IPS-NIHi7 (cell line): Measurements from ENCODE around the gene MGMT.

Experiments used
- DNase-seq: peaks from one replicate; pipeline ENCODE4 v3.0.0; 2012; ENCODE audit warnings: mixed read lengths; ENCODE audit errors: extremely low spot score

Gene MGMT

DNA sequence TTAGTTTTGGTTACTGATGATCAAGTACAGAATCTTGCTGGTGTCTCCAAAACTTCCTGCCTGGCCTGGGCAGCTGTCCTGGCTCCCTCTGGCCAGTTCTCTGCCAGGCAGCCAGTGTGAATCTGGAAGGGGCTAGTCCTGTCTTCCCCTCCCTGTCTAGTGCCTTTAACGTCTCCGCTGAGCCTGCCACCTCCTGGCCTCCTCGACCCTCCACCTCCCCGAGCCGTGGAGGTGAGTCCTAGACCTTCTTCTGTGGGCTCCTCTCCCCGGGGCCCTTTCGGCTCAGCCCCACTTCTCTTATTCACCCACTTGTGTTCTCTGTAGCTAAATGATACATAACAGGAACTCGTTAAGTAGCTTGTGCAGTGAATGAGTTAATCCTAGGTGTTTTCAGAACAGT lies 218.2 kb downstream of the MGMT start:
- no peak for DNase-seq

DNA sequence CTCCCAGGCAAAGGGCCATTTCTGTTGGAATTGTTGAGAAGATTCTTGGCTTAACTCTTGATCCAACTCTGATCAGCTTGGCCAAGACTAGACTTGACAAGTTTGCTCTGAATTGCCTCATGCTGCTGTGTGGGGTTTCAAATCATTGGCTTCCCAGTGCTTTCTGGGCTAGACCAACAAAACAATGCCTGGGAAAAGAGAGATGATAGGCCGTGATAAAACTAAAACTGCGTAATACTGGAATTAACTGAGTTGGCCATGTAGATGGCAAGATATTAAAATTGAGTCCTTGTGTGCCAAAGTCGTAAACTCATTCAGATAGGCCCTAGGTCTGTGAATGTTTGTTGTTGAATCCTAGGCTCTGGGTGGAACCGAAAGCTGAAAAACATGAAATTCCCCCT lies 222.6 kb downstream of the MGMT start:
- no peak for DNase-seq

DNA sequence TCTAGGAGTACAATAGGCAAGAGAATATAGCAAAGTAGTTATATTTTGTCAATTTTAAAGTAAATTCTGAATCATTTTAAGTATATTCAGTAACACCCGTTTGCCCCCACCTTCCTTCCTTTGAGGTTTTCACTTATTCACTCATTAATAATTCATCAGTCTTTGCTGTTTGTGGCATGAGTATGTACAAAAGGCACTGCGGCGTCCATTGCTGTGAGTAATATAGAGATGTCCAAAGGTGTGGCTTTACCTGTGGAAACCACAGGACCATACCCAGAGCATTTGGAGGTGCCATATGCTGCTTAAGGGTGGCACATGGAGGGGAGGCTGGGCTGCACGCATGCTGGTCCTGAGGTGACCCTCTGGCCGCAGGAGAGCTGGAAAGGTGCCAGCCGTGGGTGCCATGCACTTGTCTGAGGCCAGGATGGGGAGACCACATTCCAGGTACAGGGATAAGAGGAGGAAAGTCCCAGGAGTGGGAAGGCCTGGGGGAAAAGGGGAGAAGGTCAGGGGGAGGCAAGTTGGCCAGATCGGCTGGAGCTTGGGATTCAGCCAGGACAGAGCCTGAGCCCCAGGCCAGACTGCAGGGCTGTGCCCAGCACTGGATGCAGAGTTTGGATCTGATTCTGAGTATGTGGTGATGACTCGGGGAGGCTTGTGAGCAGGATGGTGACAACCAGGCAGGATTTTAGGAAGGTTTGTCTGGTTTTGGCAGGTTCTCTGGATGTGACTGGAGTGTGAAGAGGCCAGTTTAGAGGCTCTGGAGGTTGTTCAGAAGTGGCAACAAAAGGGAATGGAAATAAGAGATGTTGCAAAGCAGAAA lies 223.4 kb downstream of the MGMT start:
- DNase-seq: no peak

DNA sequence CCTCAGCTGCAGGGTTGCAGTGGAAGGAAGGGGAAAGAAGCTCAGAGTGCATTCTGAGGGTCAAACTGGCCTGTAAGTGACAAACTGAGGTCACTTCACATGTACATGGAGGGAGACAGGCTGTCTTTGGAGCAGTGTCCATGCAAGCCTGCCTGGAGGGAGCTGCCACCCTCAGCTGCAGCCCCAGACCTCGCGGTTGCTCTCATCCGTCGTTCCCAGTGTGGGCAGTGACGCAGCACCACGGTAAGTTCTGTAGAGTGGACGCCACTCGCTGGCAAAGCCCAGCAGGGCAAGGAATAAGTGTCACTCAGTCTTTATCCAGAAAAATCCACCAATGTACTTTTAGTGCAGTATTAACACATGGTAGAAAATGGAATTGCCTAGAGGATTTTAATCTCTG lies 225.7 kb downstream of the MGMT start:
- no peak for DNase-seq

DNA sequence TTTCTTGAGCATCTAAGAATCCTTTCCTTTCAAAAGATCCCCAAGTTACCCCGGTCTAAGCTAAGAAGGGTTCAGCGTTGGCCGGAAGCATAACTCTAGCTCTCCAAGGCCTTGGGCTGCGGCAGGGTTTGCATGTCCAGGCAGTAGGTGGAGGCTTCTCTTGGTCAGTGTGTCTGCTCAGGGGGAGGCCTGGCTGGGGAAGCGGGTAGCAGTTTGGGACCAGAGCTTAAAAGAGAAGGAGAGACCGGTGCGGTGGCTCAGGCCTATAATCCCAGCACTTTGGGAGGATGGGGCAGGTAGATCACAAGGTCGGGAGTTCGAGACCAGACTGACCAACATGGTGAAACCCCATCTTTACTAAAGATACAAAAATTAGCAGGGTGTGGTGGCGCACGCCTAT lies 226.3 kb downstream of the MGMT start:
- DNase-seq: no peak

DNA sequence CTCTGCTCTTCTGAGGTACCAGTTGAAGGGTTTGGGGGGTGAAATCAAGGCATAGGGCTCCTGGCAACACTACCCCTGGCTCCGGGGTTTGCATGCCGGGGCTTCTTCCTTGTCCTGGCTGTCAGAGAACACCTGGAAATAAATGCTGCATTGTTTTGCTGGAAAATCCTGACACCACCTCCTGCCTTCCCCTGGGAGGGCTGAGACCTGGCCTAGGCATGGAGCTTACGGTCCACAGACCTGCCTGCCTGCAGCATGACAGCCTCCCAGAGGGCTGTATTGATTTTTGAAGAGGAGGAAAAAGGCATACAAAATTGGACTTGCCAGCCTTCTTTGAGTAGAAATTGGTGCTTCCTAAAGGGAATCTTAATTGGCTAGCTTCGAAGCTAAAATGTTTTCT lies 227.1 kb downstream of the MGMT start:
- DNase-seq: no peak

DNA sequence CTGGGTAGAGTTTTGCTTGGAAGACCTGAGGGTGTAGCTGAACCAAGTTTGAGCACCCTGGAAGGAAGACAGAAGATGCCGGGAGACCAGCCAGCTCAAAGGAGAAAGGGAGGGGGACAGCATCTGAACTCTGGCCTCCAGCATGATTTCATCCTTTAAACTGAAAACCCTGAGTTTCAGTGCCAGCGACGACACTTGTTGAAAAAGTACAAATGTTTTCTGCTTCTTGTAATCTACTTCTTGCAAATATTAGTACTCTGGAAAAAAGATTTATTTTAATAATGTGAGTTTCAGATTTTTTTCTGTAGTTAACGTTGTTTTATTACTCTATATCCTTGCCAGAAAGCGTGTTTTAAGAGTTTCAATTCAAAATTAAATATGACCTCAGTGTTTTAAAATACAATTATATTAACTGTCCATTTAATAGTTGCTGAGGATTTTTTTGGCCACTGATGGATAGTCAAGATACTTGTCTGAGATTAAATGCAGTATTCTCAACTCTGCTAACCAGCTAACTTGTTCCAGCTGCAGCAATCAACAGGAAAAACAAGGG lies 227.7 kb downstream of the MGMT start:
- DNase-seq: no peak

DNA sequence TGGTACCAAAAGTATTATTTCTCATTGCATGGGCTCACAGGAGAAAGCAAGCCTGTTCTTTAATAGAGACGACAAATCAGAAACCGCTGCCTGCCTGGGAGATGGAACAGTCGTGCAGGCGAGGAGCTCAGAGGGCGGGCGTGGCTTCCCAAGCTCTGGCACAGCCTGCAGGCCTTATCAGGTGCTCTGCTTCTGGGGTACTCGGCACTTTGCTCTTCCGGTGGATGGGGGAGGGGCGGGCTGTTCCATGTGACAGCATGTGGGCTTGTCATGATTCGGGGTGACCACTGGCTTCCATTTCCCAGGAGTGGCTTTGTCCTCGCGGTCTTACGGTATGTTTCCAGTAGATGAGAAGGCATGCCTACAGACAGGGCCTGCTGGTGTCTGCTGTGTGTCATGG lies 228.6 kb downstream of the MGMT start:
- DNase-seq: no peak

DNA sequence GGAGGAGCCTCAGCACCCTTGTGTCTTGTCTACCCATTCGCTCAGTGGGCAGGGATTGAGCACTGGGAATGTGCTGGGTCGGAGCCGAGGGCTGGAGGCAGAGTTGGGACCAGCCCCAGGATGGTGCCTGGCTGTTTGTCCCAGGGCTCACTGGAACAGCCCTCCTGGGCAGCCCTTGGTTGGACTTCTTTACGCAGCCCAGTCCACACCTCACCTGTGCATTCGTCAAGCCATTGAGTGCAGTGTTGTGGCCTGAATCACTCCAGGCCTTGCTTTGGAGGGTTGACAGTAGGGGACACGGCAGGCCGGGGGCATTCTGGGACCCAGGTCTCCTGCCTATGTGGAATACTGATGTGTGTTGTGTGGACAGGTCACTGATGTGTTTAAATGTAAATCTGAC lies 229.6 kb downstream of the MGMT start:
- no peak for DNase-seq

DNA sequence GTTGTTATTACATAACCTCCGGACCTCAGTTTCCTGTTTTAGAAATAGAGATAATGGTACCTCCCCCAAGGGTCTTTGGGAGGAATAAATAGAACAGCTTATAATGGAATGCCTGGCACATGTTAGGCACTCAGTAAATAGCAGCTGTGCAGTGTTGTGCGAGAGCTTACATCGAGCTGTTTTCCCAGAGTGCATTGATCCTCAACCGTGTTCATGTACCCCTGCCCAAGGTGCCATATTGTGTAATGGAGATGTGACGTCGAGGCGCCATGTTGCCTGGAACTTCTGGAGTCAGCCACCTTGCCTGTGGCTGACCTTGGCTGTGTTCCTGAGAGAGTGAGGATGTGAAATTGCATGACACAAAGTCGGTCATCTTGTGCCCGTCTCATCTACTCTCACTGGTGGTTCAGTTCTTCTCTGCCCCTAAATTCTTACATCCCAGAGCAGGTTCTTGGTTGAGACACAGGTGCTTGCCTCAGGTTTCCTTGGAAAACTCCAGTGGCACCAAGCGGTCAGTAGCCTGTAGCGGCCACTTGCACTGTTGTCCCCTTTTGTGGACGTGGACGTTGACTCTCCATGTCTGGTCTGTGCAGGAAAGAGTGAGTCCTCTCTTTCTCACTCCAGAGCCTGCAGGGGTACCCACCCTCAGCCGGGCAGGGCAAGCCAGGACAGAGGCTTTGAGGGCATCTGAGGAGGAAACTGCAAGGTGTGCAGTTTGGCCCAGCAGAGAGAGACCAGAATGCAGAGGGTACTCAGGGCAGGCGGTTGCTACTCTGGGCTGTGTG lies 230.6 kb downstream of the MGMT start:
- no peak for DNase-seq

DNA sequence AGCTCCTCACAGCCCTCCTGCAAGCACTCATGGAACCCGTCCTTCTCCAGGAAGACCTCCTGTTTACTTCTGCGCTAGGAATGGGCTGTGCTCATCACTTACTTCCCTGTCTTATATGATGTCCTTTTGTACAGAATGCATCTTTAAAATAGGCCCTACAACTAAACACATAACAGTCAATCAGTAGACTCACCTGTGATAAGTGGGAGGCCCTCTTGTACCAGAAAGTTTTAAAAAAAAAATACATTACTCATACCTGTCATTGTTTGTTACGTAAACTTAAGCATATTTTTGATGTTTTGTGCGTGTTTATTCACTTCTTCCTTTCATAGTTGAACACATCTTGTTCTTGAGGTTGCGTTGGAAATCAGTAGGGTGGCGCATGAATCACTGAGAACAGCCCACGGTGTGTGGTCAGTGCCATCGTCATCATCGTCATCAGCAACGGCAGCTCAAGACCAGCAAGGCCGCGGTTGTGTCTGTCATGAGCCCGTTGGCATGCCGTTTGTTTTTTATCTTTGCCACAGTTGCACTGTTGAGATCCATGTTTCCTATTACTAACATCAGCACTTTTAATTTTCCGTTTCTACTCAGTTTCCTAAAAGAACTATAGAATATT lies 232.8 kb downstream of the MGMT start:
- DNase-seq: no peak

DNA sequence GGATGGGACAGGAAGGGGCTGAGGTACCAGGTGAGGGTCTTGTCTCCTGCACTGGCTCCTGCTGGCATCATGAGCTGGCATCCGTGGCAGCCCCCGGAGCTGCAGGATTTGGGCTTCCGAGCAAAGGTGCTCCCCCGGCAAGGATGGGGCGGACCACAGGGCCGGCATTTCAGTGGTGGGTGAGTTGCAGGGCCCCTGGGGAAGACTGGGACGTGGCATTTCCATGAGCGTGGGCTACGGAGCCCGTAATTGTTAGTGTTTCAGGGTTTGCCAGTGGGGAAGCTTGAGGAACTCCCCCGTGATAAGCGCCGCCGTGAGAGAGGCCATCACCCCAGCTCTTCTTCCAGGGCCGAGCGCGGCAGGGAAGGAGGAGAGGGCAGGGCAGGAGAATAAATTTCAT lies 235.6 kb downstream of the MGMT start:
- DNase-seq: no peak

DNA sequence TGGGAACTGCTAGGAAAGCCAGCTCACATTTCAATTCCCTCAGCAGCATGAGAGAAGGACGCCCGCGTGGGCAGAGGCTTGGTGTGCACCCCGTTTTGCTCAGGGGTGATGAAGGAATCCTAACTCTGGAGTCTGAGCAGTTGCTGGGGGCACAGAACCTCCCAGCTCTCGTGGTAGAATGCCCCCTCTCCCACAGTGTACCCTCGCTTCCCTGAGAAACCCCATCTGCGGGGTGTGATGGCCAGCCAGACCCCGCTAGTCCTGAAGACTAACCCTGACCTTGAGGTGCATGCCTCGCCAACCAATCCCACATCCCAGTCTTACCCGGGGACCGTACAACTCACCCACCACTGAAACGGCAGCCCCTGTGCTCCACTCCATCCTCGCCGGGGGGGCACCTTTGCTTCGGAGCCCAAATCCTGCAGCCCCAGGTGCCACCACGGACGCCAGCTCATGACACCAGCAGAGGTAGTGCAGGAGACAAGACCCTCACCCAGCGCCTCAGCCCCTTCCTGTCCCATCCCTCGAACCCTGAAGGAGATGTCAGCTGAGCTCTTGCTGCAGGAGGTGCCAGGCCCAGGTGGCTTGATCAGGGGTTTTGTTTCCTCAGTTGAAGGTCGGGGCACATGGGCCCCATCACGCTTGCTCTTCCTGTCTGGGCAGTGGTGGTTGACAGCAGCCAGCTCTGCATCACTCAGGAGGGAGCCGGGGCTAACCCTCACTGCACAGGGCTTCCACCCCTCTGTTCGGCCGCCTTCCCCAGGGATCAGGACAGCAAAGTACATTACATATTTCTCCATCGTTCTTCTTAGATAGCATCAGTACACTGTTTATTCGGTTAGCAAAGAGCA lies 236.5 kb downstream of the MGMT start:
- no peak for DNase-seq

DNA sequence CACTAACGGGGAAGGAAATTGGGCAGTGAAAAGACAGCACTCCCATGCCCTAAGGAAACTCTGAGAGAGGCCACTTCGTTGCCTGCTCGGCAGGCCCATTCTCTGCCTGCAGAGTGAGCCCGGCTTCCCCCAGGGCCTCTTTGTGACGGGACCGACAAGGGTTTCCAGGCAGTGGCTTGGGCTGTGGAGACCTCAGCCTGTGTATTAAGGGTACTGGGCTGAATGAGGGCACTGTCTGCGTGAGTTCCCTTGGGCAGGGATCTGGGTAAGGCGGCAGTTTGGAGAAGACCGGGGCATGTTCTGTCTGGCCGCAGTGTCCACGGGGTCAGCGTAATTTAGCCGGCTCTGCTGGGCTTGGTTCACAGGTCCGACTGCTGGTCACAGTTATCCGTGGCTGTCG lies 237.2 kb downstream of the MGMT start:
- DNase-seq: no peak

DNA sequence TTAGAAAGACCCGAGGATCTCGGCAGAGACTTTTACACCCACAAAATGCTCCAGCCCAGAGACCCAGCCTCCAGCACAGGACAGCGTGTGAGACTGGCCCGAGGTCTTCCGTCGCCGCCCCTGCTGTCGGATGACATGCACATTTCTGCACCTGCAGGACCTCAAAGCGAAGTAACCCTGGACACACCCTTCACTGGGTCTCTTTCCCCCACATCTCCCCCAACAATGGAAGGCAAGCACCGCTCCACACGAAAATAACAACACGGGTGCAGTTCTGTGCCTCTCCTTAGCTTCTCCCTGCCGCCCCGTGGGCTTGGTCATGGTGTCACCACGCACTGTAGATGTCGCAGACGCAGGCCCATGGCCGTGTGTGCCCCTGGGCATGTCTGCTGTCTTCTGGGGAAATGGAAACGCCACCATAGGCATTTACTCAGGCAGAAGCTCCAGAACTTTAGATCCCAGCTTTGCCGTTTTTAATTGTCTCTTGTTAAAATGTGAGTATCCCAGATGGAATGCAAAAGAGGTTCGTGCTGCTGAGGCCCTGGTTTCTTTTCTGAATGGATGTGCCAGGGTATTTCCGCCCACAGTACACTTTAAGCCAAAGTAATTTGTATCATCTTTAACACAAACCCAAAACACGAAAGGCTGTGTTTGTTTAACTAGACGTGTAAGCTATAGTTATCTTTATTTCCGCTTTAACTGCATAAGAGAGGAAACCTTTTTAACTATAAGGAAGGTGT lies 237.9 kb downstream of the MGMT start:
- DNase-seq: no peak

DNA sequence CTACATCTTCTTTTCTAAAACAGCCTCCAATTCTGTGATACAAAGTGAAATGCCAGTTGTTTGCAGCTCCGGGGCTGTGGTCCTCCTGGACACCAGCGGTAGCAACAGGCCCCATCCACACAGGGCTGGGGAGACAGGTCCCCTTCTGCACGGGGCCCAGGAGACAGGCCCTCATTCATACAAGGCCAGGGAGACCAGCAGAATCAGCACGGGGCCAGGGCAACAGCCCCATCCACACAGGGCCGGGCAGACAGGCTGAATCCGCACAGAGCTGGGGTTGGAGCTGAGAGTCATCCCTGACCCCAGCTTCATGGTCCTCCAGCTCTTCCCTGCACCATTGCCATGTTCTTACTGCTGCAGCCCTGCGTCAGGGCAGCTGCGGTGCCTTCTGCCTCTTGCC lies 238.6 kb downstream of the MGMT start:
- no peak for DNase-seq

DNA sequence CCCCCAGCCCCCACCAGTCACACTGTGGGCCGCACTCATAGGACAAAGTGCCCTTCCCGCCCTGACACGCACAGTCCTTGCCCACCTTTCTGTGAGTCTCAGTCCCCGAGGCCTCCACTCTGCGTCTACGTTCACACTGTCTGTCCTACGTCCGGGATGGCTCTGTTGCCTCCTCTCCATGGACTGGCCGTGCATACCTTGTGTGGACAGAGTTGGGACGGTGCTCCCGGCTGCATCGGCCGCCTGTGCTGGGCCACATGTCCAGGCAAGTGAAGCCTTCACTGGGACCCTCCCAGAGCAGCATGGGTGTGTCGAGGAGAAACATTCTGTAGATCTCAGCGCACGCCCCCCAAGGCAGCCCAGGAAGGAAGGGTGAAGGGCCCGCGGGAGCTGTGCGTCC lies 239.0 kb downstream of the MGMT start:
- DNase-seq: no peak

DNA sequence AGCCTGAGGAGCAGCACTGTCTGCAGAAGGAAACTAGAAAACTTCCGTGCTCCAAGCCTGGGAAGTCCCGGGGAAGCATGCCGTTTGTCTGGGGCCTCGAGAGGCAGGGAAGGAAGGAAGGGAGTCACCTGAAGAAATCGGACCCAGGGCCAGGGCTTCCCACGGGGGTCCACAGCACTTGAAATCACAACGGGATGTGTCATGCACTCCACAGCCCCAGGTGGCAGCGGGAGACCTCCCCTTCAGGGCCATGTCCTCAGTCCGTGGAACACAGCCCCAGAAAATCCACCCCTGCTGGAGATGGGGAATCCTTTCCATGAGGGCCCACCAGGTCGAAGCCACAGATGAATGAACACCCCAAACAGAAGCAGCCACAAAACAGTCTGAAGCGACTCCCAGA lies 239.5 kb downstream of the MGMT start:
- DNase-seq: no peak

DNA sequence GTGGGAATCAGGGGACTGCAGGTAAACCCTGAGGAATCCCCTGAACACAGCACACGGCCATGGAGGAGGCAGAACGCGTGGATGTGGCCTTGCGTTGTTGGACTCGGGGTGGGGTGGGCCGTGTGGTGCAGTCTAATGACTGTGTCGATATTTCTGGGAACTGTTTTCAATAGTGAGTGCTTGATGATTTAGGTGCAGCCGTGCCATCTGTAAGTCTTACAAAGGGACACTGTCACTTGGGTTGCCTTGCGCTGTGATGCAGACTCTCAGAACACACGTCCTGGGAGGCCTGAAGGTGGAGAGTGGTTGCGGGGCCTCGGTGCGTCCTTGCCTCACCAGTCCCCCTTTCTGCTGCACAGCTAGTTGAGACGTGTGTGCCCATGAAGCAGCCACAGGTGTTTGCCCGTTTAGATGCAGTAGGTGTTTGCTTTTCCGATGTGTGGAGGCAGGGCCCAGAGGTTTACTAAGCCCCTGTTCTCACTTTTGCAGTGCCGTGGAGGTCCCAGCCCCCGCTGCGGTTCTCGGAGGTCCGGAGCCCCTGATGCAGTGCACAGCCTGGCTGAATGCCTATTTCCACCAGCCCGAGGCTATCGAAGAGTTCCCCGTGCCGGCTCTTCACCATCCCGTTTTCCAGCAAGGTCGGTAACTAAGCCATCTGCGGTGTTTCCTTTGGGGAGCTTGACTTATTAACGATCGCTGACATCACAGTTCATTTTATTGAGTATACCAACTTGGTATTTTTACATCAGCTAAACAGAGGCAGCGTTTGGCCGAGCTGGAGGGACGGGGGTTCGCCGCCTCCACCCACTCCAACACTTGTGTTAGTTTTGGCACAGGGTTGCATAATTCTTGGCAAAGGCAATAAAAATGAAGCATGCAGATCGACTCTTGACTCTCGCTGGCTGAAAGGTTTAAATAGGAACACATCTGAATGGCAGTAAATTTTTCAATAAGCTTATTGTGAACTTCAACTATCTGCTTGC lies 240.7 kb downstream of the MGMT start:
- DNase-seq: no peak

DNA sequence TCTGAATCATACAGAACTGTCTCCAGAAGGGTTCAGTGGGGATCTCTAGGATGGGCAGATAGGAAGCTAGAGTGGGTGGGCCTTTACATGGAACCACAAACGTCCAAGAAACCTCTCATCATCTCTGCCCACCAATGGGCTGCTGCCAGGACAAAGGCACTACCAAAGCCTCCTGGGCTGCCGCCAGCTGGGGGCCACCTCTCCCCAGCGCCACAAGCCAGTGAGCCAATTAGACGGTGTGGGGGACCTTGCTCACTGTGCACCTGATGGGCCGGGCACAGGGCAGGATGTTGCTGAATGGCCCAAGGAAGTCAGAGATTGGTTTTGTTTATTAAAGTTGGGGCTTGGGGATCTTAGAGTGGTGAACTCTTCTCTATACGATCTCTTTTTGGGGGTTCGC lies 242.1 kb downstream of the MGMT start:
- no peak for DNase-seq
